Keratinocyte (primary cell): ENCODE data around the gene SPATS2L.

Experiments
- EZH2 ChIP-seq: IDR thresholded peaks from one replicate; pipeline ENCODE4 v1.6.1; 2012; ENCODE audit warnings: inconsistent platforms, mild to moderate bottlenecking, low read length, moderate library complexity
- TF ChIP-seq, protein P1 (sequence below), 3 experiments: IDR thresholded peaks in 1 of 3; conservative IDR thresholded peaks in 1 of 3; optimal IDR thresholded peaks in 1 of 3; 2 replicates in 2 of 3; 3 replicates in 1 of 3; pipeline versions ENCODE3 to v1.5.1; 2011; ENCODE audit warnings: low read length in 3 of 3, mild to moderate bottlenecking in 3 of 3, moderate library complexity in 2 of 3, control low read depth in 1 of 3, inconsistent platforms in 1 of 3; ENCODE audit not compliant: insufficient read depth in 2 of 3; ENCODE audit errors: extremely low read depth in 1 of 3

DNA sequence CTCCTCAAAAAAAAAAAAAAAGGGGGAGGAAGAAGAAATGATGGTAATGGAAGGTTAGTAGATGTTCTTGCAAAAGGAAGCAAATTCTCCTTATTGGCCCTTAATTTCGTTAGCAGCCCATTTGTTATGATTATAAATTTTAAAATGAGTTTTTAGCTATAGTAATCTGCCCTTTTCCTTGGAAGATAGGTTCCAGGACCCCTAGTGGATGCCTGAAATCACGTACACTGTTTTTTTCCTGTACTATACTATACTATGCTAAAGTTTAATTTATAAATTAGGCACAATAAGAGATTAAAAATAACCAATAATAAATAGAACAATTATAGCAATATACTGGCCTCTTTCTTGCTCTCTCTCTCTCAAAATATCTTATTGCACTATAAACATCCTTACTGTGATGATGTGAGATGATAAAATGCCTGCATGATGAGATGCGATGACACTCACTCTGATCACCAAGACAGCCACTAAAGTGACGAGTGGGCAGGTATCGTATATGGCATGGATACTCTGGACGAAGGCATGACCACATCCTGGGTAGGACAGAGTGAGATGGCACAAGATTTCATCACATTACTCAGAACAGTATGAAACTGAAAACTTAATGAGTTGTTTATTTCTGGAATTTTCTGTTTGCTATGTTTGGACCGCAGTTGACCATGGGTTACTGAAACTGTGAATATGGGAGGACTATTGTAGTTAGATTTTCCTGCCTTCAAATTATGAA is 116.2 kb downstream of the SPATS2L start:
- TF ChIP-seq, protein P1, sequence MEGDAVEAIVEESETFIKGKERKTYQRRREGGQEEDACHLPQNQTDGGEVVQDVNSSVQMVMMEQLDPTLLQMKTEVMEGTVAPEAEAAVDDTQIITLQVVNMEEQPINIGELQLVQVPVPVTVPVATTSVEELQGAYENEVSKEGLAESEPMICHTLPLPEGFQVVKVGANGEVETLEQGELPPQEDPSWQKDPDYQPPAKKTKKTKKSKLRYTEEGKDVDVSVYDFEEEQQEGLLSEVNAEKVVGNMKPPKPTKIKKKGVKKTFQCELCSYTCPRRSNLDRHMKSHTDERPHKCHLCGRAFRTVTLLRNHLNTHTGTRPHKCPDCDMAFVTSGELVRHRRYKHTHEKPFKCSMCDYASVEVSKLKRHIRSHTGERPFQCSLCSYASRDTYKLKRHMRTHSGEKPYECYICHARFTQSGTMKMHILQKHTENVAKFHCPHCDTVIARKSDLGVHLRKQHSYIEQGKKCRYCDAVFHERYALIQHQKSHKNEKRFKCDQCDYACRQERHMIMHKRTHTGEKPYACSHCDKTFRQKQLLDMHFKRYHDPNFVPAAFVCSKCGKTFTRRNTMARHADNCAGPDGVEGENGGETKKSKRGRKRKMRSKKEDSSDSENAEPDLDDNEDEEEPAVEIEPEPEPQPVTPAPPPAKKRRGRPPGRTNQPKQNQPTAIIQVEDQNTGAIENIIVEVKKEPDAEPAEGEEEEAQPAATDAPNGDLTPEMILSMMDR (optimal IDR thresholded peaks at IDR 0.05 in 1 of 3, IDR thresholded peaks at IDR 0.05 in 1 of 3, conservative IDR thresholded peaks at IDR 0.05 in 1 of 3; ENCODE audit: extremely low read depth in 1 of 3, insufficient read depth in 2 of 3, low read length in 3 of 3): no peak
- no peak for TF ChIP-seq EZH2
